ENCODE data around the gene ACSF3.

- no peak for TF ChIP-seq EZH2 (IDR thresholded peaks at IDR 0.05; ENCODE audit: borderline replicate concordance, insufficient read depth, low read depth, low read length, poor library complexity, severe bottlenecking)
- TF ChIP-seq CTCF (IDR thresholded peaks at IDR 0.05) = no peak
Observed at GRCh38 chr16:89090669-89091426, 2.8 kb upstream of the ACSF3 start.

All from B cell (primary cell).